GM10266 (cell line): ENCODE data around the gene MMD.
A peak's percentile ranks its signal among the peaks of the same experiment; 100 is the strongest.

Experiments
- DNase-seq: peaks from one replicate; pipeline ENCODE4 v3.0.0; 2012; ENCODE audit errors: extremely low spot score
- TF ChIP-seq, protein P1 (sequence below): IDR thresholded peaks from 2 replicates; pipeline ENCODE4 v1.5.1; 2012; ENCODE audit warnings: mild to moderate bottlenecking, low read depth; ENCODE audit not compliant: control insufficient read depth, insufficient read depth; ENCODE audit errors: missing control alignments

The MMD gene

DNA sequence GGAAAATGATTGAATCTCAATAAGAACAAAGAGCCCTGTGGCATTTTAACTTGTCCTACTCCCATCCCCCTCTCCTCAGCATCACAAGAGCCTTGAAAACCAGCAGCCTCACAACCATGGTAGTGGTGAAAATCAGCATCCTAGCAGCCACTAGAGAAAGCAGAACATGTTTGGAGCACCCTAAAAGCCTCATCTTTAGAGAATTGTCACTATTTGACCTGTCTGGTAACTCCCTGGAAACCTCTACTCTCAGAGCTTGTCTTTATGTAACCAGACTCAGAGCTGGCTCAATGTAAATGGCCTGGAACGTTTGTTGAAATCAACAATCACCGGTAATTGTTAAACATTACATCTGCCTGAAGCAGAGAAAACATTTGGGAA is 70.8 kb downstream of the MMD start:
- no peak for DNase-seq
- TF ChIP-seq, protein P1, sequence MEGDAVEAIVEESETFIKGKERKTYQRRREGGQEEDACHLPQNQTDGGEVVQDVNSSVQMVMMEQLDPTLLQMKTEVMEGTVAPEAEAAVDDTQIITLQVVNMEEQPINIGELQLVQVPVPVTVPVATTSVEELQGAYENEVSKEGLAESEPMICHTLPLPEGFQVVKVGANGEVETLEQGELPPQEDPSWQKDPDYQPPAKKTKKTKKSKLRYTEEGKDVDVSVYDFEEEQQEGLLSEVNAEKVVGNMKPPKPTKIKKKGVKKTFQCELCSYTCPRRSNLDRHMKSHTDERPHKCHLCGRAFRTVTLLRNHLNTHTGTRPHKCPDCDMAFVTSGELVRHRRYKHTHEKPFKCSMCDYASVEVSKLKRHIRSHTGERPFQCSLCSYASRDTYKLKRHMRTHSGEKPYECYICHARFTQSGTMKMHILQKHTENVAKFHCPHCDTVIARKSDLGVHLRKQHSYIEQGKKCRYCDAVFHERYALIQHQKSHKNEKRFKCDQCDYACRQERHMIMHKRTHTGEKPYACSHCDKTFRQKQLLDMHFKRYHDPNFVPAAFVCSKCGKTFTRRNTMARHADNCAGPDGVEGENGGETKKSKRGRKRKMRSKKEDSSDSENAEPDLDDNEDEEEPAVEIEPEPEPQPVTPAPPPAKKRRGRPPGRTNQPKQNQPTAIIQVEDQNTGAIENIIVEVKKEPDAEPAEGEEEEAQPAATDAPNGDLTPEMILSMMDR: no peak

DNA sequence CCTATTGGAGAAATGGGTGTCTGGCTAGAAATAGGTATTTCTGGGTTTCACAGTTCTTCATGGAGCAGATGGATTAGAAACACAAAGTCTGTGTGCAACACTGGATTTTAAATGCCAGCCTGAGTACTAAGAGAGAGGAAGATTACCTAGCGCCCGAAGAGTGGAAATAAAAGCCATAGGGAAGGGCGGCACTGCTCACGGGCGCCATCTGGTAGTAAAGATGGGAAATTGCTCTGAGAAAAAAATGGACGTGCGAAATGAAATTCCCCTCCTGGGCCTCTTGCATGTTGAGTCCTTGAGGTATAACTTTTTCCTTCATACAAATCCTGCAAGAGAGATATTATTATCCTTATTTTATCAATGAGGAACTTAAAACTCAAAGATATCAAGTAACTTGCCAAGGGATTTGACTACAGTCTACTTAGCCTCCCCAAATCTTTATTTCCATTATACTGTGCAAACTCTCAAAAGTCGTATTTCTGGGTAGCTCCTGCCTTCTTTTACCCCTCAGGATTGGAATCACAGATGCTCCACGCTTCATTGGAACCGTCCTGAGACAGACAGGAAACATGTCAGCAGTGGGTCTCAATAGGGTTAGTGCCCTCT is 72.8 kb downstream of the MMD start:
- peak; percentile 46 for DNase-seq
- TF ChIP-seq, protein P1: peak; percentile 78

DNA sequence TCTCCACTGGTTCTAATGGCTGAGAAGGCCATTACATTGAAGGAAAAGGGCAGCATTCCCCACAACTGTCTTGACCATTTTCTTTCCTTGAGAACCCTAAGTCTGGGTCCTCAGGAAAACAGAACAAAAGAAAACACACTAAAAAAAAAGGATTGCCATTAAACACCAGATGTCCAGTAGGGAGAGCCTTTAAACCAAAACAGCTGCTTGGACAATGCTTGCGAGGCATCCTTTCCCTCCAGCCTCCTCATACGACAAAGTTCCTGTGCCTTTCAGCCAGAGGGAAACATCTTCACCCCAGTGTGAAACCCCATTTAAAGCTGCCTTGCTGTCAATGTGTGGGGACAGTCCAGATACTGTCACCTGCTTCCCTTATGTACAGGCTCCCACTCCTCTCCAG is 74.3 kb downstream of the MMD start:
- no peak for DNase-seq
- TF ChIP-seq, protein P1: no peak

DNA sequence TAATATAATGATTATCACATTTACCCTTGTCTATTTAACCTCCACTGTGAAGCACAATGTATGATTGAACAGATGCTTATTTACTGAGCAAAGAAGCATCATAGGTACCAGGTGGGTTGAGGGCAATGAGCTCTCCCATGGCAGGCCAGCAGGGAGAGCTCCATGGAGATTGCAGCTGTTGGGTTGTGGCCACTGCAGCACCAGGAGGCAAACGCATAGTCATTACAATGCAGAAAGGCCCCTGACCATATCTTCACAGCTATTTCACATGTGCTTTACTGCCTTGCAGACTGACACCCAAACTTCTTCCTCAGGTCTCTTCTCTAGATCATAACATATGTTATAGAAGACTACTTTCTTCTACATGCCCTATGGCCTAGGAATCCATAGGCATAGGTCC is 75.0 kb downstream of the MMD start:
- no peak for DNase-seq

DNA sequence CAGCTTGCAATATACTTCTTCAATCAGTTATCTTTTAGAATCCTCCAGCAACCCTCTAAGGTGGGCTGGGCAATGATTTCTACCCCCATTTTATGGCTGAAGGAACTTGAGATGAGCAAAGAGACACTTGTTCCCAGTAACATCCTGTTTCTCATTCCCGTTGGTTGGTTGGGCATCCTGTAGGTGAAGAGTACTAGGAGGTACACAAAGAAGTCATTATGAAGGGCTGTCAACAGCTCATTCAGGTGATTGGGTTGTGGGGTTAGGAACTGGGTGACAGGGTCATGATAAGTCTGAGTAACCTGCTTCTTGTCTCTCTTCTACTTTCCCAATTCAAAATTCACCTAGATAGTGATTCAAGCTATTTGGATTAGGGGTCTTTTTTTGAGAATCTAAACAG is 76.5 kb downstream of the MMD start:
- TF ChIP-seq, protein P1: no peak
- no peak for DNase-seq

More for the DNA sequence above, 75.0 kb downstream of the MMD start:
- TF ChIP-seq, protein P1: no peak

DNA sequence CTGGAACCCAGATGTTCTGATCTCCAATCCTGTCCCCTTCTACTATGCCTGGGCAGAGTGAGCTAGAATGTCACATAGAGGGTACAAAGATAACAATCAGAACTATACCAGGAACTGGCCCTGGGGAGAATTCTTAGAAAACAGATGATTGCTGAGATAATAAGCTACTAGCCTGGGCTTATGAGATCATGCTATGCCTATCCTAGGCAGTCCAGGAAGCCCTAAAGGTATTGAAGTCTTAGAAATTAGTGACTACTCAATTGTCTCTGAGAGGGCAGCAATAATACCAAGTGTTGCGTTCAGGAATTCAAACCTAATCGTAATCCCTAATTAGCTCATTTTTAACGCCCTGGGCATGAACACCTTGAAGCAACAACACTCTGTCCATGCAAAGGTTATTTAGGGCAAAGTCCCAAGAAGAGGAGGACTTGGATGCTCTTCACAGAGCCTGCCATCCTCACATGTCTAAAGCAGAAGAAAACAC is 77.1 kb downstream of the MMD start:
- no peak for DNase-seq
- TF ChIP-seq, protein P1: no peak

DNA sequence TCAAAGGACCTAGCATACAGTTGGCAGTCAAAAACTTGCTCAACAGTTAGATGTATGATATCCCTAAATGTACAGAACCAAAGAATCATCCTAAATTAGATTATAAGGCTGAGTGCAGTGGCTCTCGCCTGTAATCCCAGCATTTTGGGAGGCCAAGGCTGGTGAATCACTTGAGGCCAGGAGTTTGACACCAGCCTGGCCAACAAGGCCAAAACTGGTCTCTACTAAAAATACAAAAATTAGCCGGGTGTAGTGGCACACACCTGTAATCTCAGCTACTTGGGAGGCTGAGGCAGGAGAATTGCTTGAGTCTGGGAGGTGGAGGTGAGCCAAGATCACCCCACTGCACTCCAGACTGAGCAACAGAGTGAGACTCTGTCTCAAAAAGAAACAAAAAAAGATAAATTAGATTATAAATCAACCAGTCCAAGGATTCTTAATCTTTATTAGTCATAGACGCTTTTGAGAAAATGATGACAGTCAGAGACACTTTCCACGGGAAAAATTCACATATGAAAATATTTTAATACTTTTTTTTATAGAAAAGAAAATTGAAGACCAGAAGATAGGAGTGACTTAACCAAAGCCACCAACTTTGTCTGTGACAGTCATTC is 77.6 kb downstream of the MMD start:
- DNase-seq: no peak
- TF ChIP-seq, protein P1: no peak
